Measurements from ENCODE around the gene KCTD11. TPM values are rescaled to one million over a fixed set of nuclear protein-coding genes. Genes with fewer than 3 reads are reported as not detected.

The KCTD11 gene
- total RNA-seq, 1 experiment from 2014 or later: 16.4 TPM

- ChIA-PET CTCF (no interaction called here), POLR2A (ENCODE audit: unreplicated experiment) (no interaction called here)
- H2AFZ ChIP-seq: no peak overlapping the region
- TF ChIP-seq CTCF (conservative IDR thresholded peaks at IDR 0.05) (no peak), EZH2 (IDR thresholded peaks at IDR 0.05; ENCODE audit: low read depth) (no peak)
- intact Hi-C loops (cut with micrococcal nuclease; ENCODE audit: unreplicated experiment): no loop called here
- H3K4me1 ChIP-seq (replicated peaks; ENCODE audit: insufficient read depth): peaks cover 16% of the 10 kb centered on the region
- peaks cover 4% of the 10 kb centered on the region; the same call in 1 of the 2 replicates for H3K36me3 ChIP-seq (ENCODE audit: low read depth)
- no peak overlapping the region for H3K27ac ChIP-seq
- peaks cover 12% of the 10 kb centered on the region; the same call in 1 of the 2 replicates for H3F3A ChIP-seq (ENCODE audit: insufficient read depth, low read depth)
- BruUV-seq (replicated peaks): no TSS peak
- H4K20me1 ChIP-seq (ENCODE audit: insufficient read depth): no peaks in the 10 kb centered on the region; the same call in 1 of the 2 replicates
- no peak overlapping the region for H3K4me2 ChIP-seq
- H3K4me3 ChIP-seq: no peak overlapping the region
- no peaks in the 10 kb centered on the region for H3K9me3 ChIP-seq (ENCODE audit: insufficient read depth, low read depth)
- peaks cover 25% of the 10 kb centered on the region for H3K79me2 ChIP-seq (ENCODE audit: low read depth)
- DNase-seq: no peak
- no peaks in the 10 kb centered on the region for H3K27me3 ChIP-seq (ENCODE audit: insufficient read depth, low read depth)
- H3K9me2 ChIP-seq (ENCODE audit: insufficient read depth): no peaks in the 10 kb centered on the region
Observed at GRCh38 chr17:7326186-7326585, 25.8 kb upstream of the KCTD11 start.

- Histone ChIP-seq H3K36me3 (ENCODE audit: low read depth) (peaks cover 4% of the 10 kb centered on the region; the same call in 1 of the 2 replicates), H3K9me2 (ENCODE audit: insufficient read depth) (no peaks in the 10 kb centered on the region), H3K4me3 (no peak overlapping the region), H3K4me1 (replicated peaks; ENCODE audit: insufficient read depth) (peaks cover 16% of the 10 kb centered on the region), H3K4me2 (no peak overlapping the region), H2AFZ (no peak overlapping the region), H3F3A (ENCODE audit: insufficient read depth, low read depth) (peaks cover 12% of the 10 kb centered on the region; the same call in 1 of the 2 replicates), H3K79me2 (ENCODE audit: low read depth) (peaks cover 25% of the 10 kb centered on the region), H3K9me3 (ENCODE audit: insufficient read depth, low read depth) (no peaks in the 10 kb centered on the region), H3K27ac (no peak overlapping the region), H4K20me1 (ENCODE audit: insufficient read depth) (no peaks in the 10 kb centered on the region; the same call in 1 of the 2 replicates), H3K27me3 (ENCODE audit: insufficient read depth, low read depth) (no peaks in the 10 kb centered on the region)
- ChIA-PET POLR2A (ENCODE audit: unreplicated experiment) (no interaction called here), CTCF (no interaction called here)
- BruUV-seq (replicated peaks): no TSS peak
- TF ChIP-seq EZH2 (IDR thresholded peaks at IDR 0.05; ENCODE audit: low read depth) (no peak), CTCF (conservative IDR thresholded peaks at IDR 0.05) (no peak)
- no peak for DNase-seq
- intact Hi-C loops (cut with micrococcal nuclease; ENCODE audit: unreplicated experiment): no loop called here
Observed at GRCh38 chr17:7327056-7327455, 24.9 kb upstream of the KCTD11 start.

- POLR2A ChIA-PET (ENCODE audit: unreplicated experiment): no interaction called here
Observed at GRCh38 chr17:7327501-7327900, 24.5 kb upstream of the KCTD11 start.

More at GRCh38 chr17:7327501-7327900, 24.5 kb upstream of the KCTD11 start:
- CTCF ChIA-PET: no interaction called here
- Histone ChIP-seq H3K36me3 (ENCODE audit: low read depth) (peaks cover 4% of the 10 kb centered on the region; the same call in 1 of the 2 replicates), H3K4me2 (peak overlapping the region; percentile 96), H3K9me3 (ENCODE audit: insufficient read depth, low read depth) (no peaks in the 10 kb centered on the region), H3F3A (ENCODE audit: insufficient read depth, low read depth) (peaks cover 12% of the 10 kb centered on the region; the same call in 1 of the 2 replicates), H3K27me3 (ENCODE audit: insufficient read depth, low read depth) (no peaks in the 10 kb centered on the region), H3K9me2 (ENCODE audit: insufficient read depth) (no peaks in the 10 kb centered on the region), H2AFZ (no peak overlapping the region), H3K27ac (no peak overlapping the region), H3K79me2 (ENCODE audit: low read depth) (peaks cover 25% of the 10 kb centered on the region), H3K4me3 (peak overlapping the region; percentile 100; the same call in 1 of the 2 replicates), H3K4me1 (replicated peaks; ENCODE audit: insufficient read depth) (peaks cover 16% of the 10 kb centered on the region), H4K20me1 (ENCODE audit: insufficient read depth) (no peaks in the 10 kb centered on the region)
- TF ChIP-seq CTCF (conservative IDR thresholded peaks at IDR 0.05) (no peak), EZH2 (IDR thresholded peaks at IDR 0.05; ENCODE audit: low read depth) (no peak)
- intact Hi-C loops (cut with micrococcal nuclease; ENCODE audit: unreplicated experiment): no loop called here
- DNase-seq: no peak
- no TSS peak for BruUV-seq (replicated peaks)
